ENCODE data around the gene CA12.
A peak's percentile ranks its signal among the peaks of the same experiment; 100 is the strongest.

CA12 gene

DNA sequence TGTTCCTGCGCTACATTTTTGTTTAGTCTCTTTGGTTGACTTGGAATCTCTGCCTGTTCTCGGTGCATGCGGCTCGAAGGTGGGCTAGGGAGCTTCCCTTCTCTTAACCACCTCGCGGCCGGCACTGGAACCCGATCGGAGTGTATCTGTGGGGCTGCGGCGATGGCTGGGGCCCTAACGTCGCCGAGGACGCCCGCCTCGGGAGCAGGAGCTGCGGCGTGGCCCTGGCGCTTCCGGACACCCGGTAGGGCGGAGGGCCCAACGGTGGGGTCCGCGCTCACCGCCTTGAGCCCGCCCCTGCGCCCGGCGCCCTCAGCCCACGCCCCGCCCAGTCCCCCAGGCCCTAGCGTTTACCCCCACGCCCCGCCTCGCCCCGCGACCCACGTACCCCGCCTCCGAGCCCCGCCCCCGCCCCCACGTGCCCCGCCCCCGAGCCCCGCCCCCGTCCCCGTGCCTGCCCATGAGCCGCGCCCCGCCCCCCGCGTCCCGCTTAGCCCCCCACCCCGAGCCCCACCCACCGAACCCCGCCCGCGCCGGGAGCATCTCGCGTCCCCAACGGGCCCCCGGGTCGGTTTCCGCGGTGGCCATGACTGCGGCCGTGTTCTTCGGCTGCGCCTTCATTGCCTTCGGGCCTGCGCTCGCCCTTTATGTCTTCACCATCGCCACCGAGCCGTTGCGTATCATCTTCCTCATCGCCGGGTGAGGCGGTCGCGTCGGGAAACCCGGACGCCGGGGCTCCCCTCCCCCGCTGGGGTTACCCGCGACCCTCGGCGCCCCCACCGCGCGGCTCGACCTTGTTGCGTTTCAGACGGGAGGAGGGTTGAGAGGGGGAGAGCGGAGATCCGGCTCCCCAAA, 104.4 kb downstream of the CA12 start, which contains the start of gene APH1B:
APH1B (plus strand) TSS at position 568 of the 855 bp plus-strand sequence; CDS start at position 587, 19 bp downstream.
- peak within 1 kb of the TSS; percentile 90 for H3K4me3 ChIP-seq (ENCODE audit: low read depth, low read length)
- TF ChIP-seq, protein P1, sequence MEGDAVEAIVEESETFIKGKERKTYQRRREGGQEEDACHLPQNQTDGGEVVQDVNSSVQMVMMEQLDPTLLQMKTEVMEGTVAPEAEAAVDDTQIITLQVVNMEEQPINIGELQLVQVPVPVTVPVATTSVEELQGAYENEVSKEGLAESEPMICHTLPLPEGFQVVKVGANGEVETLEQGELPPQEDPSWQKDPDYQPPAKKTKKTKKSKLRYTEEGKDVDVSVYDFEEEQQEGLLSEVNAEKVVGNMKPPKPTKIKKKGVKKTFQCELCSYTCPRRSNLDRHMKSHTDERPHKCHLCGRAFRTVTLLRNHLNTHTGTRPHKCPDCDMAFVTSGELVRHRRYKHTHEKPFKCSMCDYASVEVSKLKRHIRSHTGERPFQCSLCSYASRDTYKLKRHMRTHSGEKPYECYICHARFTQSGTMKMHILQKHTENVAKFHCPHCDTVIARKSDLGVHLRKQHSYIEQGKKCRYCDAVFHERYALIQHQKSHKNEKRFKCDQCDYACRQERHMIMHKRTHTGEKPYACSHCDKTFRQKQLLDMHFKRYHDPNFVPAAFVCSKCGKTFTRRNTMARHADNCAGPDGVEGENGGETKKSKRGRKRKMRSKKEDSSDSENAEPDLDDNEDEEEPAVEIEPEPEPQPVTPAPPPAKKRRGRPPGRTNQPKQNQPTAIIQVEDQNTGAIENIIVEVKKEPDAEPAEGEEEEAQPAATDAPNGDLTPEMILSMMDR (IDR thresholded peaks at IDR 0.05; ENCODE audit: low read depth, low read length, missing control alignments): peak; percentile 2
- DNase-seq (ENCODE audit: low read depth): no peak

DNA sequence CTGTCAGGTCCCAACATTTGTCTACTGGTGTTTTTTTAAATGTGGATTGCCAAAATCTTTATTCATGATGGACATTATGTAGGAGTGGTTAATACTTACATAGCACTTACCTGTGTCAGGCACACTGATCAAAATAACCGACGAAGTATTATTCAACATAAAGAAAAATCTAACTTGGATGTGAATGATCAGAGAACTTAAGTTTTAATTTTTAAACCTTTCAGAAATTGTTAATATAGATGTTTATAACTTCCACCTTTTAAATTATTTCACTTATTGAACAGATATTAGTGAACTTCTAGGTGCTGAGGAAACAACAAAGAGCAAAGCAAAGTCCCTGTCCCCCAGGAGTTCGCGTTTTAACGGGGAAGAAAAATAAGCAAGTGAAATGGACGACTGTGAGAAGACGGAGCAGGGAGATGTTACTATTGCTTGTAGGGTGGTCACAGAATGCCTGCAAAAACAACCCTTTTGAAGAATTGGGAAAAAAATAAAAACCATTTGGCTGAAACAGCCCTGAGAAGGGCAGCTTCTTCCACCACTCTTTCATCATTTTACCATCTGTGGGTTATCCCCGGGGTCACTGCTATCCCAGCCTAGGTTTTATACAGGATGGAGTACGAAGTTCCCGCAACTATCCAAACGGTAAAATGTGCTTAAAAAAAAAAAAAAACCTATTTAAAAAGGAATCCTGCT, 105.2 kb downstream of the CA12 start:
- TF ChIP-seq, protein P1 (IDR thresholded peaks at IDR 0.05; ENCODE audit: low read depth, low read length, missing control alignments): no peak
- H3K4me3 ChIP-seq (ENCODE audit: low read depth, low read length): peak overlapping the region; percentile 48
- DNase-seq (ENCODE audit: low read depth): no peak

DNA sequence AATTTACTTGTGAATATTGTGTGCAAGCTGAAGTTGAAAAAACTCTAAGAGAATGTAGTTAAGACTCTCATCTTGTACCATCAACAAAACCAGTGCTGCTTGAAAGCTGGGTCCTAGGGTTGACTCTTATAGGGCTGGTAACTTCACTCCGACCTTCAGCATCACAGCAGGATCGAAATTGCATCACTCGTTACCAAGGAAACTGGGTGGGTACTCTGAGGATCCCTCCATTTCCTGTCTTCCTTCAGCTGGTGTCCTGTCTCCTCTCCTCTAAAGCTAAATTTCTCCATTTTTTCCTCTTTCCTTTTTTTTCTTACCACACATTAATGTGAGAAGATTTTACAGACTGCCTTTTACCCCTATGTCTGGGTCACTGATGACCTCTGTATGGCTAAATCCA, 107.2 kb downstream of the CA12 start:
- H3K4me3 ChIP-seq (ENCODE audit: low read depth, low read length): no peak overlapping the region
- TF ChIP-seq, protein P1 (IDR thresholded peaks at IDR 0.05; ENCODE audit: low read depth, low read length, missing control alignments): no peak
- no peak for DNase-seq (ENCODE audit: low read depth)

All from GM12864 (cell line).